K562 (cell line): ENCODE data around the gene ILDR1. TPM values are rescaled to one million over a fixed set of nuclear protein-coding genes. Genes with fewer than 3 reads are reported as not detected.

ENCODE experiments used
- ATAC-seq: fragments of 200-7000 bp; cut with Tn5 transposase; 3 replicates; pipeline ENCODE4 v1.9.1; 2020; ENCODE audit warnings: moderate library complexity
- BruUV-seq: library from RNA; stranded (reverse); fragments of 400-500 nt; replicated peaks from 2 replicates; lab custom pipeline; 2021; lab: Mats Ljungman, UMichigan
- CTCF ChIA-PET: fragments of 300-600 bp; formaldehyde crosslinking; extraction: SDS; loops from one replicate; lab custom pipeline; 2021; ENCODE audit warnings: low intra/inter-chr PET ratio; lab: Yijun Ruan, JAX
- POLR2A ChIA-PET: fragments of 300-600, 350-650 bp; sonication (Branson Sonifier 250); formaldehyde crosslinking; extraction: SDS; loops from one replicate; lab custom pipeline; 2021; ENCODE audit warnings: antibody characterized with exemption, inconsistent platforms; lab: Yijun Ruan, JAX
- DNase-seq, 4 experiments: peaks; one replicate each; pipeline versions ENCODE4 v3.0.0 to v3.0.0-alpha.2; 2011 to 2018; ENCODE audit warnings: low spot score in 3 of 4, mixed read lengths in 3 of 4; ENCODE audit errors: extremely low read depth in 1 of 4
- FAIRE-seq: peaks from 2 replicates; lab custom pipeline; 2011; peaks lifted over from hg19 to GRCh38; lab: Jason Lieb, UNC
- H2AFZ ChIP-seq: 2 replicates; pipeline ENCODE4 v1.6.0; 2011; ENCODE audit warnings: low read depth, low read length, control low read depth, inconsistent platforms
- H3K27ac ChIP-seq: fragments of 200-600 bp; 3 replicates; pipeline ENCODE4 v1.8.0; 2011; ENCODE audit warnings: low read depth, mild to moderate bottlenecking, control low read depth, inconsistent platforms, low read length, moderate library complexity, mixed read lengths; ENCODE audit errors: extremely low read depth
- H3K27me3 ChIP-seq, 2 experiments: fragments of 300-600 bp in 1 of 2; 2 replicates in 1 of 2; 3 replicates in 1 of 2; pipeline versions ENCODE4 v1.6.0 to v1.8.0; 2011; ENCODE audit warnings: inconsistent platforms in 2 of 2, low read length in 2 of 2, mild to moderate bottlenecking in 1 of 2, mixed read lengths in 1 of 2, moderate library complexity in 1 of 2; ENCODE audit not compliant: control insufficient read depth in 2 of 2, insufficient read depth in 2 of 2
- H3K36me3 ChIP-seq: fragments of 300-600 bp; 3 replicates; pipeline ENCODE4 v1.8.0; 2011; ENCODE audit warnings: mild to moderate bottlenecking, low read length, inconsistent platforms; ENCODE audit not compliant: control insufficient read depth, insufficient read depth
- H3K4me1 ChIP-seq, 2 experiments: fragments of 200-600 bp in 1 of 2; replicated peaks in 1 of 2; 2 replicates in 1 of 2; 3 replicates in 1 of 2; pipeline versions ENCODE4 v1.5.1 to v1.8.0; 2011; ENCODE audit warnings: inconsistent platforms in 2 of 2, low read length in 2 of 2, mild to moderate bottlenecking in 1 of 2, mixed read lengths in 1 of 2, moderate library complexity in 1 of 2; ENCODE audit not compliant: control insufficient read depth in 2 of 2, insufficient read depth in 2 of 2
- H3K4me2 ChIP-seq: 2 replicates; pipeline ENCODE4 v1.6.1; 2011; ENCODE audit warnings: low read length, control low read depth, inconsistent platforms, mixed read lengths; ENCODE audit not compliant: insufficient read depth
- H3K4me3 ChIP-seq: fragments of 200-600 bp; sonication (generic), shearing (Covaris generic); 2 replicates; pipeline ENCODE4 v1.5.1; 2016; ENCODE audit warnings: control low read depth, inconsistent platforms
- H3K79me2 ChIP-seq: fragments of 200-600 bp; 3 replicates; pipeline ENCODE4 v1.8.0; 2011; ENCODE audit warnings: low read length, inconsistent platforms; ENCODE audit not compliant: control insufficient read depth, insufficient read depth
- H3K9ac ChIP-seq, 2 experiments: 2 replicates each; pipeline versions ENCODE4 v1.6.0 to v1.6.1; 2011; ENCODE audit warnings: low read depth in 2 of 2, low read length in 2 of 2, control low read depth in 1 of 2, inconsistent platforms in 1 of 2, mild to moderate bottlenecking in 1 of 2, mixed read lengths in 1 of 2; ENCODE audit not compliant: insufficient read depth in 1 of 2
- H3K9me1 ChIP-seq: one replicate; pipeline ENCODE4 v1.6.0; 2011; ENCODE audit warnings: inconsistent platforms, mild to moderate bottlenecking, low read length, moderate library complexity; ENCODE audit not compliant: control insufficient read depth, insufficient read depth
- H3K9me3 ChIP-seq: replicated peaks from 2 replicates; pipeline ENCODE4 v1.5.1; 2011; ENCODE audit warnings: low read depth, low read length, inconsistent platforms; ENCODE audit not compliant: control insufficient read depth, insufficient read depth
- H4K20me1 ChIP-seq: replicated peaks from 2 replicates; pipeline ENCODE4 v1.6.1; 2011; ENCODE audit warnings: low read length, inconsistent platforms, mixed read lengths; ENCODE audit not compliant: control insufficient read depth, insufficient read depth
- ATF3 ChIP-seq, 2 experiments: fragments of 450-650 bp in 1 of 2; sonication (generic) in 1 of 2; formaldehyde crosslinking in 1 of 2; IDR thresholded peaks in 1 of 2; conservative IDR thresholded peaks in 1 of 2; 2 replicates each; pipeline versions ENCODE4 v1.6.1 to v1.8.1; 2016 to 2023; ENCODE audit warnings: mild to moderate bottlenecking in 2 of 2, moderate library complexity in 2 of 2, inconsistent platforms in 1 of 2, missing genetic modification reagents in 1 of 2
- FOSL1 ChIP-seq: fragments of 200-800 bp; sonication (Bioruptor generic); conservative IDR thresholded peaks from 2 replicates; pipeline ENCODE4 v1.6.1; 2016; ENCODE audit warnings: missing genetic modification characterization, missing compliant biosample characterization
- FOXK2 ChIP-seq, 2 experiments: fragments of 450-650 bp; IDR thresholded peaks in 1 of 2; conservative IDR thresholded peaks in 1 of 2; 2 replicates each; pipeline ENCODE4 v1.6.1; 2016; ENCODE audit warnings: low read depth in 2 of 2, mild to moderate bottlenecking in 1 of 2
- JUND ChIP-seq, 2 experiments: IDR thresholded peaks; 2 replicates in 1 of 2; 3 replicates in 1 of 2; pipeline ENCODE4 v1.6.1; 2011; ENCODE audit warnings: borderline replicate concordance in 2 of 2, low read depth in 2 of 2, low read length in 2 of 2, improper control_type of control experiment in 1 of 2, missing biosample characterization in 1 of 2, missing genetic modification characterization in 1 of 2, missing genetic modification reagents in 1 of 2
- ZNF740 ChIP-seq, 3 experiments: fragments of 200-800 bp in 1 of 3; sonication (Bioruptor generic) in 1 of 3; sonication (generic) in 1 of 3; formaldehyde crosslinking in 1 of 3; IDR thresholded peaks; 2 replicates each; pipeline versions ENCODE4 v1.6.1 to v1.8.0; 2016 to 2022; ENCODE audit warnings: mild to moderate bottlenecking in 2 of 3, missing compliant biosample characterization in 2 of 3, missing genetic modification characterization in 2 of 3, missing genetic modification reagents in 1 of 3
- WGBS: fragments of 100-300 bp; shearing (Covaris generic); methylation state at CpG from one replicate; pipeline ENCODE4 v1.1.6; 2016; ENCODE audit warnings: low coverage, mixed read lengths; ENCODE audit not compliant: insufficient coverage; ENCODE audit errors: missing lambda C conversion rate; 5-methylcytosine and 5-hydroxymethylcytosine counted together
- in situ Hi-C: fragments of 300-500 bp; cut with MboI; formaldehyde crosslinking; loops from 4 replicates; pipeline ENCODE4 v1.15.0; 2018; ENCODE audit warnings: inconsistent platforms, mixed read lengths
- intact Hi-C: fragments of 100-400 bp; cut with micrococcal nuclease; formaldehyde crosslinking; loops from 2 replicates; pipeline ENCODE4 v1.14.2; 2022
- polyA plus RNA-seq, 8 experiments: library from polyadenylated mRNA; depleted of rRNA in 4 of 8; stranded (reverse) in 5 of 8; unstranded in 3 of 8; fragments of >200 nt; fragmentation: Nextera tagmentation in 2 of 8; fragmentation: Illumina TruSeq in 1 of 8; extraction: Ambion mirVana in 2 of 8; extraction: Trizol in 1 of 8; gene quantifications; 2 replicates each; pipeline versions ENCODE4 v1.2.1 to v1.2.3, GENCODE V29; 2011 to 2014; ENCODE audit warnings: inconsistent platforms in 1 of 8, missing spikeins in 1 of 8
- total RNA-seq, 7 experiments: library from RNA; depleted of rRNA in 6 of 7; stranded (reverse); fragments of >200 nt in 6 of 7; fragmentation: Illumina TruSeq in 2 of 7; extraction: Trizol in 2 of 7; gene quantifications; 2 replicates each; pipeline versions ENCODE4 v1.2.1 to v1.2.3, GENCODE V29; 2011 to 2021; ENCODE audit warnings: low replicate concordance in 1 of 7

Gene ILDR1
- total and polyA plus RNA-seq, 9 of the 15 experiments (the other 6 are each of a cell fraction or from before 2014, with no cell fraction given) = 0.04 TPM; not detected in 8

- no peak for ATAC-seq
- DNase-seq = no peak
Observed at GRCh38 chr3:121998030-121998580, 23.9 kb downstream of the ILDR1 start.

More at GRCh38 chr3:121998030-121998580, 23.9 kb downstream of the ILDR1 start:
- no peak overlapping the region for H3K4me2 ChIP-seq
- FAIRE-seq = no peak
- intact Hi-C loops = loop anchor here (10.0 kb wide), 2 partner anchors 113 to 143 kb away; no protein-coding TSS in a partner anchor
- H3K9ac ChIP-seq = no peak overlapping the region
- H3K4me3 ChIP-seq = no peak overlapping the region
- in situ Hi-C loops = no loop called here
- POLR2A ChIA-PET = no interaction called here
- no peak overlapping the region for H3K27ac ChIP-seq
- no peaks in the 10 kb centered on the region for H3K36me3 ChIP-seq
- peak; percentile 80 for TF ChIP-seq ATF3 (IDR thresholded peaks at IDR 0.05)
- no peak for TF ChIP-seq ATF3 (CRISPR knock-in tag; conservative IDR thresholded peaks at IDR 0.05)
- 0 out of 2 replicates have a peak, but pooled peaks have one; percentile 23 for TF ChIP-seq JUND (IDR thresholded peaks at IDR 0.05; ENCODE audit: borderline replicate concordance, low read depth, low read length)
- TF ChIP-seq JUND (tag; IDR thresholded peaks at IDR 0.05; ENCODE audit: borderline replicate concordance, low read depth, low read length) = peak; percentile 51; the same call in 1 of the 3 replicates
- TF ChIP-seq FOSL1 (tag) = peak; percentile 52
- TF ChIP-seq FOXK2 (conservative IDR thresholded peaks at IDR 0.05 in 1 of 2, IDR thresholded peaks at IDR 0.05 in 1 of 2; ENCODE audit: low read depth in 2 of 2) = no peak
- TF ChIP-seq ZNF740 (CRISPR knock-in tag; IDR thresholded peaks at IDR 0.05) = no peak
- no peak for TF ChIP-seq ZNF740 (tag; IDR thresholded peaks at IDR 0.05)
- TF ChIP-seq, all 486 proteins: peak for 3
- Histone ChIP-seq H3K27me3 (no peaks in the 10 kb centered on the region; a peak in 1 of 5 replicates), H3K9me3 (no peaks in the 10 kb centered on the region), H4K20me1 (no peaks in the 10 kb centered on the region), H2AFZ (no peak overlapping the region), H3K4me1 (peaks cover 0 to 2% of the 10 kb centered on the region in 2 experiments; a peak in 1 of 5 replicates), H3K79me2 (no peaks in the 10 kb centered on the region), H3K9me1 (no peaks in the 10 kb centered on the region)
- CTCF ChIA-PET = no interaction called here
- no TSS peak for BruUV-seq
- WGBS = 3% methylated on average over 3 of the region's 4 CpGs
